K562 (cell line): ENCODE measurements around the gene MVP. TPM values are rescaled to one million over a fixed set of nuclear protein-coding genes. Genes with fewer than 3 reads are reported as not detected.

ENCODE experiments used
- GATAD2B ChIP-seq: fragments of 450-650 bp; IDR thresholded peaks from 2 replicates; pipeline ENCODE4 v1.6.1; 2017; ENCODE audit warnings: mild to moderate bottlenecking, borderline replicate concordance
- HDAC2 ChIP-seq: fragments of 450-650 bp; IDR thresholded peaks from 2 replicates; pipeline ENCODE4 v1.6.1; 2016; ENCODE audit warnings: mild to moderate bottlenecking
- HNRNPL ChIP-seq: fragments of 200-400 bp; formaldehyde crosslinking; IDR thresholded peaks from 2 replicates; pipeline ENCODE4 v1.6.1; 2017; ENCODE audit warnings: low read depth, mild to moderate bottlenecking, low read length
- IRF9 ChIP-seq: fragments of 450-650 bp; IDR thresholded peaks from 2 replicates; pipeline ENCODE4 v1.6.1; 2016; ENCODE audit warnings: missing biosample characterization, missing genetic modification characterization
- KDM2B ChIP-seq: fragments of 250-450 bp; sonication (Bioruptor Pico); IDR thresholded peaks from 2 replicates; pipeline ENCODE4 v1.8.0; 2021; ENCODE audit warnings: mild to moderate bottlenecking, moderate library complexity
- KLF6 ChIP-seq: fragments of 250-450 bp; sonication (Bioruptor Pico); IDR thresholded peaks from 2 replicates; pipeline ENCODE4 v1.4.0; 2020; ENCODE audit warnings: mild to moderate bottlenecking, moderate library complexity, borderline replicate concordance
- MCM5 ChIP-seq: fragments of 450-650 bp; IDR thresholded peaks from 2 replicates; pipeline ENCODE4 v1.6.1; 2016; ENCODE audit warnings: low read depth
- NFXL1 ChIP-seq: fragments of 450-650 bp; formaldehyde crosslinking; IDR thresholded peaks from 2 replicates; pipeline ENCODE4 v1.4.0; 2021; ENCODE audit warnings: mild to moderate bottlenecking
- NR2C2 ChIP-seq, 2 experiments: fragments of 200-800 bp in 1 of 2; sonication (Bioruptor generic) in 1 of 2; sonication (generic) in 1 of 2; formaldehyde crosslinking in 1 of 2; IDR thresholded peaks; 2 replicates each; pipeline versions ENCODE4 v1.6.1 to v1.8.0; 2016 to 2022; ENCODE audit warnings: mild to moderate bottlenecking in 1 of 2, missing compliant biosample characterization in 1 of 2, missing genetic modification characterization in 1 of 2, missing genetic modification reagents in 1 of 2
- OTX1 ChIP-seq: fragments of 450-650 bp; formaldehyde crosslinking; IDR thresholded peaks from 2 replicates; pipeline ENCODE4 v1.4.0; 2022; ENCODE audit warnings: mild to moderate bottlenecking
- RBM17 ChIP-seq: fragments of 200-400 bp; formaldehyde crosslinking; IDR thresholded peaks from 2 replicates; pipeline ENCODE4 v1.6.1; 2017; ENCODE audit warnings: low read depth, mild to moderate bottlenecking, low read length, borderline replicate concordance
- SNIP1 ChIP-seq: fragments of 450-650 bp; IDR thresholded peaks from 2 replicates; pipeline ENCODE4 v1.7.1; 2017; ENCODE audit warnings: low read depth, mild to moderate bottlenecking
- SNRNP70 ChIP-seq: fragments of 200-400 bp; formaldehyde crosslinking; optimal IDR thresholded peaks from 2 replicates; pipeline ENCODE3; 2017; ENCODE audit warnings: low read depth, low read length
- TRIM25 ChIP-seq: fragments of 450-650 bp; IDR thresholded peaks from 2 replicates; pipeline ENCODE4 v1.7.0; 2016; ENCODE audit warnings: borderline replicate concordance
- XRCC4 ChIP-seq: IDR thresholded peaks from one replicate; pipeline ENCODE4 v1.6.1; 2011; ENCODE audit not compliant: insufficient read depth, insufficient read length; ENCODE audit errors: extremely low read depth
- YBX1 ChIP-seq: fragments of 450-650 bp; IDR thresholded peaks from 2 replicates; pipeline ENCODE4 v1.7.1; 2016; ENCODE audit warnings: mild to moderate bottlenecking
- ZBTB12 ChIP-seq: fragments of 250-450 bp; sonication (Bioruptor Pico); IDR thresholded peaks from 2 replicates; pipeline ENCODE4 v1.4.0; 2020
- ZNF12 ChIP-seq: sonication (generic); formaldehyde crosslinking; IDR thresholded peaks from 2 replicates; pipeline ENCODE4 v1.4.0; 2020; ENCODE audit warnings: mild to moderate bottlenecking, missing genetic modification reagents
- ZNF175 ChIP-seq: fragments of 200-800 bp; sonication (Bioruptor generic); IDR thresholded peaks from 2 replicates; pipeline ENCODE4 v1.6.1; 2016; ENCODE audit warnings: low read depth, mild to moderate bottlenecking, missing genetic modification characterization, missing compliant biosample characterization
- ZNF395 ChIP-seq: fragments of 200-800 bp; sonication (Bioruptor generic); IDR thresholded peaks from 2 replicates; pipeline ENCODE4 v1.6.1; 2017; ENCODE audit warnings: missing genetic modification characterization, missing compliant biosample characterization
- ZNF57 ChIP-seq: fragments of 450-650 bp; formaldehyde crosslinking; IDR thresholded peaks from 2 replicates; pipeline ENCODE4 v1.4.0; 2020; ENCODE audit warnings: mild to moderate bottlenecking, moderate library complexity
- ZSCAN32 ChIP-seq: fragments of 450-650 bp; formaldehyde crosslinking; IDR thresholded peaks from 2 replicates; pipeline ENCODE4 v1.4.0; 2020; ENCODE audit warnings: mild to moderate bottlenecking, moderate library complexity
- polyA plus RNA-seq, 8 experiments: library from polyadenylated mRNA; depleted of rRNA in 4 of 8; stranded (reverse) in 5 of 8; unstranded in 3 of 8; fragments of >200 nt; fragmentation: Nextera tagmentation in 2 of 8; fragmentation: Illumina TruSeq in 1 of 8; extraction: Ambion mirVana in 2 of 8; extraction: Trizol in 1 of 8; gene quantifications; 2 replicates each; pipeline versions ENCODE4 v1.2.1 to v1.2.3, GENCODE V29; 2011 to 2014; ENCODE audit warnings: inconsistent platforms in 1 of 8, missing spikeins in 1 of 8
- total RNA-seq, 7 experiments: library from RNA; depleted of rRNA in 6 of 7; stranded (reverse); fragments of >200 nt in 6 of 7; fragmentation: Illumina TruSeq in 2 of 7; extraction: Trizol in 2 of 7; gene quantifications; 2 replicates each; pipeline versions ENCODE4 v1.2.1 to v1.2.3, GENCODE V29; 2011 to 2021; ENCODE audit warnings: low replicate concordance in 1 of 7

Gene MVP
- total and polyA plus RNA-seq, 9 of the 15 experiments (the other 6 are each of a cell fraction or from before 2014, with no cell fraction given), result 0.39 to 1.9 (median 0.76) TPM; not detected in 2

GRCh38 chr16:29862884-29863668, 42.8 kb downstream of the MVP start, which contains the start of gene CDIPT (continued):
- TF ChIP-seq ZBTB12 (peak; percentile 69; the same call in 1 of the 2 replicates), ZSCAN32 (CRISPR knock-in tag) (no peak), SNRNP70 (no peak), YBX1 (no peak), IRF9 (no peak), HDAC2 (peak; percentile 91), TRIM25 (0 out of 2 replicates have a peak, but pooled peaks have one; percentile 18), HNRNPL (no peak), ZNF12 (CRISPR knock-in tag) (no peak), RBM17 (no peak), KDM2B (no peak), KLF6 (CRISPR knock-in tag) (no peak), ZNF57 (CRISPR knock-in tag) (no peak), MCM5 (no peak), XRCC4 (no peak), GATAD2B (no peak), OTX1 (CRISPR knock-in tag) (no peak; the same call in 1 of the 2 replicates), ZNF175 (no peak; the same call in 1 of the 2 replicates), NR2C2 (CRISPR knock-in tag; IDR thresholded peaks at IDR 0.05) (no peak), NR2C2 (tag; IDR thresholded peaks at IDR 0.05) (peak; percentile 72), SNIP1 (peak; percentile 97), NFXL1 (CRISPR knock-in tag) (no peak), ZNF395 (CRISPR knock-in tag) (no peak)
